Neural cell (in vitro differentiated cells): ENCODE measurements around the gene P3H1. TPM values are rescaled to one million over a fixed set of nuclear protein-coding genes. Genes with fewer than 3 reads are reported as not detected.

Experiments
- H2AFZ ChIP-seq: fragments of 200-600, 300-800 bp; sonication (generic), shearing (Covaris generic); 2 replicates; pipeline ENCODE4 v1.6.0; 2014; ENCODE audit warnings: low read depth, mild to moderate bottlenecking, antibody characterized with exemption, low read length, moderate library complexity
- H3F3A ChIP-seq: fragments of 200-600 bp; shearing (Covaris generic); 2 replicates; pipeline ENCODE4 v1.6.1; 2016; ENCODE audit warnings: mild to moderate bottlenecking, moderate library complexity, mixed read lengths, antibody characterized with exemption, low read length; ENCODE audit not compliant: insufficient read depth, poor library complexity, severe bottlenecking
- H3K27ac ChIP-seq: fragments of 200-600, 300-800 bp; sonication (generic), shearing (Covaris generic); 2 replicates; pipeline ENCODE4 v1.5.1; 2014; ENCODE audit warnings: mild to moderate bottlenecking, low read length, moderate library complexity
- H3K27me3 ChIP-seq: fragments of 300-800, 200-600 bp; sonication (generic), shearing (Covaris generic); 2 replicates; pipeline ENCODE4 v1.6.0; 2014; ENCODE audit warnings: mild to moderate bottlenecking, low read depth, low read length, moderate library complexity; ENCODE audit not compliant: insufficient read depth
- H3K36me3 ChIP-seq: fragments of 300-800, 200-600 bp; sonication (generic), shearing (Covaris generic); 2 replicates; pipeline ENCODE4 v1.5.1; 2014; ENCODE audit warnings: mild to moderate bottlenecking, antibody characterized with exemption, low read length, moderate library complexity; ENCODE audit not compliant: insufficient read depth
- H3K4me2 ChIP-seq: fragments of 300-800, 200-600 bp; sonication (generic), shearing (Covaris generic); 2 replicates; pipeline ENCODE4 v1.6.0; 2014; ENCODE audit warnings: mild to moderate bottlenecking, low read length
- H3K4me3 ChIP-seq: fragments of 300-800, 200-600 bp; sonication (generic), shearing (Covaris generic); 2 replicates; pipeline ENCODE4 v1.5.1; 2014; ENCODE audit warnings: mild to moderate bottlenecking, low read length, moderate library complexity
- H3K79me2 ChIP-seq: fragments of 200-600 bp; shearing (Covaris generic); replicated peaks from 2 replicates; pipeline ENCODE4 v1.6.0; 2014; ENCODE audit warnings: mild to moderate bottlenecking, low read length, moderate library complexity; ENCODE audit not compliant: insufficient read depth
- H3K9ac ChIP-seq: fragments of 300-800, 200-600 bp; sonication (generic), shearing (Covaris generic); 2 replicates; pipeline ENCODE4 v1.6.1; 2016; ENCODE audit warnings: mild to moderate bottlenecking, low read length, mixed read lengths
- H3K9me2 ChIP-seq: fragments of 200-600 bp; shearing (Covaris generic); 2 replicates; pipeline ENCODE4 v1.6.1; 2016; ENCODE audit warnings: mild to moderate bottlenecking, low read length, mixed read lengths; ENCODE audit not compliant: insufficient read depth
- H3K9me3 ChIP-seq: fragments of 200-600, 300-800 bp; sonication (generic), shearing (Covaris generic); 2 replicates; pipeline ENCODE4 v1.6.1; 2016; ENCODE audit warnings: mild to moderate bottlenecking, mixed run types, low read length, moderate library complexity, mixed read lengths
- H4K20me1 ChIP-seq: fragments of 200-600 bp; shearing (Covaris generic); 2 replicates; pipeline ENCODE4 v1.6.1; 2016; ENCODE audit warnings: mild to moderate bottlenecking, mixed run types; ENCODE audit not compliant: insufficient read depth
- CTCF ChIP-seq: fragments of 450-650 bp; IDR thresholded peaks from 2 replicates; pipeline ENCODE4 v1.5.1; 2014; ENCODE audit warnings: antibody characterized with exemption, mild to moderate bottlenecking, moderate library complexity; ENCODE audit not compliant: poor library complexity, severe bottlenecking
- EP300 ChIP-seq: fragments of 450-650 bp; conservative IDR thresholded peaks from 2 replicates; pipeline ENCODE4 v1.6.1; 2014; ENCODE audit warnings: antibody characterized with exemption, mild to moderate bottlenecking, moderate library complexity; ENCODE audit not compliant: poor library complexity, severe bottlenecking
- EZH2 ChIP-seq: fragments of 200-600, 300-800 bp; shearing (Covaris generic), sonication (generic); IDR thresholded peaks from 2 replicates; pipeline ENCODE4 v1.6.1; 2014; ENCODE audit warnings: antibody characterized with exemption, low read length, borderline replicate concordance, mild to moderate bottlenecking; ENCODE audit not compliant: insufficient read depth, poor library complexity, severe bottlenecking
- MXI1 ChIP-seq: fragments of 450-650 bp; conservative IDR thresholded peaks from 2 replicates; pipeline ENCODE4 v1.6.1; 2014; ENCODE audit warnings: antibody characterized with exemption, mild to moderate bottlenecking; ENCODE audit not compliant: poor library complexity, severe bottlenecking
- POLR2AphosphoS5 ChIP-seq: IDR thresholded peaks from 2 replicates; pipeline ENCODE4 v1.6.1; 2012
- RAD21 ChIP-seq: fragments of 450-650 bp; conservative IDR thresholded peaks from 2 replicates; pipeline ENCODE4 v1.6.1; 2014; ENCODE audit warnings: antibody characterized with exemption, mild to moderate bottlenecking, moderate library complexity
- REST ChIP-seq: IDR thresholded peaks from 2 replicates; pipeline ENCODE4 v1.6.1; 2012; ENCODE audit warnings: borderline replicate concordance
- SMC3 ChIP-seq: fragments of 450-650 bp; conservative IDR thresholded peaks from 2 replicates; pipeline ENCODE4 v1.6.1; 2014; ENCODE audit warnings: antibody characterized with exemption, mild to moderate bottlenecking, moderate library complexity; ENCODE audit not compliant: poor library complexity
- TAF1 ChIP-seq: IDR thresholded peaks from 2 replicates; pipeline ENCODE4 v1.6.1; 2012; ENCODE audit warnings: low read depth
- polyA plus RNA-seq: library from polyadenylated mRNA; depleted of rRNA; stranded (reverse); fragments of >200 nt; gene quantifications from 2 replicates; pipeline ENCODE4 v1.2.3, GENCODE V29; 2014

P3H1 gene
- polyA plus RNA-seq, 1 donor from 2014 or later: 32.4 TPM

GRCh38 chr1:42746436-42747105 lies 20.3 kb downstream of the P3H1 start:
- Histone ChIP-seq H3F3A (no peaks in the 10 kb centered on the region), H3K79me2 (no peaks in the 10 kb centered on the region), H3K36me3 (no peaks in the 10 kb centered on the region), H2AFZ (no peak overlapping the region), H3K9me2 (no peaks in the 10 kb centered on the region), H3K9ac (no peak overlapping the region), H3K4me3 (no peak overlapping the region), H3K27me3 (no peaks in the 10 kb centered on the region), H4K20me1 (no peaks in the 10 kb centered on the region), H3K27ac (no peak overlapping the region), H3K4me2 (no peak overlapping the region), H3K9me3 (no peaks in the 10 kb centered on the region)
- TF ChIP-seq RAD21: no peak
- no peak for TF ChIP-seq EZH2
- TF ChIP-seq REST: no peak
- TF ChIP-seq TAF1: no peak
- no peak for TF ChIP-seq MXI1
- TF ChIP-seq CTCF: no peak
- no peak for TF ChIP-seq SMC3
- TF ChIP-seq POLR2AphosphoS5: no peak
- TF ChIP-seq EP300: no peak

GRCh38 chr1:42745851-42746250 lies 21.0 kb downstream of the P3H1 start:
- no peak overlapping the region for H2AFZ ChIP-seq
- no peak overlapping the region for H3K27ac ChIP-seq
- H3K4me3 ChIP-seq: no peak overlapping the region
- no peaks in the 10 kb centered on the region for H3K9me3 ChIP-seq
- no peaks in the 10 kb centered on the region for H3K79me2 ChIP-seq
- no peaks in the 10 kb centered on the region for H3K36me3 ChIP-seq
- no peak overlapping the region for H3K4me2 ChIP-seq
- H3K9me2 ChIP-seq: no peaks in the 10 kb centered on the region
- H4K20me1 ChIP-seq: no peaks in the 10 kb centered on the region
- H3K9ac ChIP-seq: no peak overlapping the region
- H3F3A ChIP-seq: no peaks in the 10 kb centered on the region
- no peak for TF ChIP-seq EZH2
- no peaks in the 10 kb centered on the region for H3K27me3 ChIP-seq

GRCh38 chr1:42744148-42744413 lies 22.7 kb downstream of the P3H1 start:
- Histone ChIP-seq H3K79me2 (no peaks in the 10 kb centered on the region), H3K4me3 (no peak overlapping the region), H4K20me1 (no peaks in the 10 kb centered on the region), H3K9me2 (no peaks in the 10 kb centered on the region), H3K27me3 (no peaks in the 10 kb centered on the region), H2AFZ (no peak overlapping the region), H3K9ac (no peak overlapping the region), H3K9me3 (no peaks in the 10 kb centered on the region), H3K4me2 (no peak overlapping the region), H3K36me3 (no peaks in the 10 kb centered on the region), H3K27ac (no peak overlapping the region), H3F3A (no peaks in the 10 kb centered on the region)
- TF ChIP-seq CTCF (no peak), MXI1 (no peak), EZH2 (no peak), EP300 (no peak), POLR2AphosphoS5 (no peak), TAF1 (no peak), SMC3 (no peak), REST (no peak), RAD21 (no peak)
